RWPE1 (cell line): Measurements from ENCODE around the gene CLK3.
"Not testable (repeated sequence)": the region's sequence is repeated elsewhere in the genome, so short reads cannot be mapped to it uniquely, and the experiment has no call there.

ENCODE experiments used
- CTCF ChIA-PET: fragments of 350-600 bp; sonication (Branson Sonifier 250); formaldehyde crosslinking; extraction: SDS; loops from one replicate; lab custom pipeline; 2021; lab: Yijun Ruan, JAX
- POLR2A ChIA-PET: fragments of 400-600 bp; formaldehyde crosslinking; extraction: SDS; loops from one replicate; lab custom pipeline; 2020; ENCODE audit warnings: antibody characterized with exemption; ENCODE audit not compliant: low non-redundant PET; lab: Yijun Ruan, JAX
- DNase-seq: peaks from one replicate; pipeline ENCODE4 v3.0.0; 2012; ENCODE audit warnings: low spot score
- H3K27ac ChIP-seq: fragments of 450-650 bp; 2 replicates; pipeline ENCODE4 v1.5.1; 2017
- TF ChIP-seq, protein P1 (sequence below): fragments of 450-650 bp; conservative IDR thresholded peaks from 2 replicates; pipeline ENCODE4 v1.5.1; 2017; ENCODE audit warnings: low read depth, mild to moderate bottlenecking

The CLK3 gene

DNA sequence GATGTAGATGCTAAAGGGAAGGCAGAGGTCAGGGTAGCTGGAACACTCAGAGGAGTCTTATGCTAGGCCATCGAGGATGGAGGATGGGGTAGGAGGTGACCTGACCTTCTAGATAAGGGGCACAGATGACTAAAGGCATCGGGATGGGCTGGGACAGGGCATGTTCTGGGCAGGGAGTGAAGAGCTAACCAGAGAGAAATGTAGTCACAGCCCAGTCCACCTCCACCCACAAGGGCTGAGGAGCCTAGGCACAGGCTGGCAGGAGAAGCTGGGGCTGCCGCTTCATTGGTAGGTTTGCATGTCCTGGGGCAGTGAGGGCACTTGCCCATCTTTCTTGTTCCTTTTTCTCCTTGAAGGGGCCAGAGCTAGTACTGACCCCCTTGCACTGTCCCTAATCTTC, 12.6 kb downstream of the CLK3 start:
- POLR2A ChIA-PET, result no interaction called here
- CTCF ChIA-PET, result interaction anchor here (0.8 kb wide), 1 partner anchor 105 kb away, joined by 5 read pairs; no protein-coding TSS in a partner anchor
- peak overlapping the region; percentile 45 for H3K27ac ChIP-seq
- no peak for DNase-seq
- TF ChIP-seq, protein P1, sequence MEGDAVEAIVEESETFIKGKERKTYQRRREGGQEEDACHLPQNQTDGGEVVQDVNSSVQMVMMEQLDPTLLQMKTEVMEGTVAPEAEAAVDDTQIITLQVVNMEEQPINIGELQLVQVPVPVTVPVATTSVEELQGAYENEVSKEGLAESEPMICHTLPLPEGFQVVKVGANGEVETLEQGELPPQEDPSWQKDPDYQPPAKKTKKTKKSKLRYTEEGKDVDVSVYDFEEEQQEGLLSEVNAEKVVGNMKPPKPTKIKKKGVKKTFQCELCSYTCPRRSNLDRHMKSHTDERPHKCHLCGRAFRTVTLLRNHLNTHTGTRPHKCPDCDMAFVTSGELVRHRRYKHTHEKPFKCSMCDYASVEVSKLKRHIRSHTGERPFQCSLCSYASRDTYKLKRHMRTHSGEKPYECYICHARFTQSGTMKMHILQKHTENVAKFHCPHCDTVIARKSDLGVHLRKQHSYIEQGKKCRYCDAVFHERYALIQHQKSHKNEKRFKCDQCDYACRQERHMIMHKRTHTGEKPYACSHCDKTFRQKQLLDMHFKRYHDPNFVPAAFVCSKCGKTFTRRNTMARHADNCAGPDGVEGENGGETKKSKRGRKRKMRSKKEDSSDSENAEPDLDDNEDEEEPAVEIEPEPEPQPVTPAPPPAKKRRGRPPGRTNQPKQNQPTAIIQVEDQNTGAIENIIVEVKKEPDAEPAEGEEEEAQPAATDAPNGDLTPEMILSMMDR, result no peak

DNA sequence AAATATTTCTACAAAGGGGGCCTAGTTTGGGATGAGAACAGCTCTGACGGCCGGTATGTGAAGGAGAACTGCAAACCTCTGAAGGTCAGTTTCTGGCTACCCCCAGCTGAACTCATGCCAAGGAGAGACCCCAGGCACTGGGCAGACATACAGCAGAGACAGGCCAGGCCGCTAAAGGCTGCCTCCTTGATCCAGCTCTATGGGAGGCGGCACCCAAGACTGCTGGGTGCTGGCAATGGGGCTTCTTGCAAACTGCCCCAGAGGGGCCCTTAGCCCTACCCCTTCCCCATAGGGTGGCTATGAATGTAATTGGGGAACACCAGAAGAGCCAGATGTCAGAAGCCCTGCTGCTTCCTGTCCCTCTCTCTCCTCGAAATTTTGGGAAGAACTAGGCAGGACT, 13.3 kb downstream of the CLK3 start:
- H3K27ac ChIP-seq, result peak overlapping the region; percentile 45
- CTCF ChIA-PET, result no interaction called here
- TF ChIP-seq, protein P1, result no peak
- no peak for DNase-seq
- POLR2A ChIA-PET, result no interaction called here

DNA sequence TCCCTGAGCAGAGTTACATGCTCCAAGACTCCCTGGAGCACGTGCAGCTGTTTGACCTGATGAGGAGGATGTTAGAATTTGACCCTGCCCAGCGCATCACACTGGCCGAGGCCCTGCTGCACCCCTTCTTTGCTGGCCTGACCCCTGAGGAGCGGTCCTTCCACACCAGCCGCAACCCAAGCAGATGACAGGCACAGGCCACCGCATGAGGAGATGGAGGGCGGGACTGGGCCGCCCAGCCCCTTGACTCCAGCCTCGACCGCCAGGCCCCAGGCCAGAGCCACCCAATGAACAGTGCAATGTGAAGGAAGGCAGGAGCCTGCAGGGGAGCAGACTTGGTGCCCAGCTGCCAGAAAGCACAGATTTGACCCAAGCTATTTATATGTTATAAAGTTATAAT, 14.1 kb downstream of the CLK3 start:
- CTCF ChIA-PET, POLR2A ChIA-PET, DNase-seq: not testable (repeated sequence)
- H3K27ac ChIP-seq, result peak overlapping the region; percentile 51

DNA sequence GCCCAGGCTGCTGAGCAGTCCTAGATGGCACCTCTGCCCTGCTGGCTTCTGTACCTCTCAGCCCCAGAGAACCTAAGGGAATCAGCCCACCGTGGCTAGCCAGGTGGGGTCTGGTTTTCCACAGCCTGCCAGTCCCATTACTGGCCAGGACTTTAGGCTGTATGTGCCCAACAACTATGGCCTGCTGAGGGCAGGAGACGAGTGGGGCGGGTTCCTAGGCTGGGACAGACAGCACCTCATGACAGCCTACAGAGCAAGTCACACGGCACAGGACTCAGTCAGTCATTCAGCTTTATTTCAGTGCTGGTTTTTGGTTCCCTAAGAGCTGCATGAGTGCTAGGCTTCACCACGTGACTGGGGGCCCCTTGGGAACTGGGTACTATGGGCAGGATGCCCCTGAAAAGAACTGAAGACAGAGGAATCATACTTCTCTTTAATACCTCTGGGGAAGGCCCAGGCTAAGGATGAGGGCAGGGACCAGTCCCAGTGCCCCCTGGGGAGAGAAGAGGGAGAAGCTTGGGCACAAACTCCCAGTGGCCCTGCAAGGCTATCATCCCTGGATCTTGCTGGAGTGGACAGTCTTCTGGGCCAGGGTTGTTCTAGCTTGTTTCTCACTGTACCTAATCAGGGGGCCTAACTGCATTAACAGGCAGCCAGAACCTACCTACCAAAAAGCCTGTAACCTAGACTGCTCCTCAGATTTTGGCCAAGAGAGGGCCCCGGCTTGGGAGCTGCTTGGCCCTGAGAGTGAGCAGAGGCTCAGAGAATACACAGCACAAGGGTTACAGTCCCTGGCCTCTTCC, 14.8 kb downstream of the CLK3 start:
- ChIA-PET POLR2A (no interaction called here), CTCF (interaction anchor here (0.6 to 14.2 kb wide), 7 partner anchors 8 to 255 kb away, joined by 3 to 258 read pairs (median 5); no protein-coding TSS in a partner anchor)
- DNase-seq, result no peak
- peak overlapping the region; percentile 51 for H3K27ac ChIP-seq
- TF ChIP-seq, protein P1, result no peak

DNA sequence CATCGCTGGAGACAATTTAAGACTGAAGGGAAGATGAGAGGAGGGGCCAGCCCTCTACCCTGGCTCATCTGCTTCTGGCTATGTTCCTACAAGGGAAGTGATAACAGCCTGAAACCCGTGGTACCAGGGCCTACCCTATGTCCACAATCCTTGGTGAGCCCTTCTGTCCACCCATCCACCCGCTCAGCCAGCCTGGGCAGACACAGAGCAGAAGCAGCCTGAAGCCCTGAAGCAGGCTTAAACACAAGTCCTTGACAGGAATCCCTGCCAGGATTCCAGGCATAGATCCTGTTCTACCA, 15.4 kb downstream of the CLK3 start:
- POLR2A ChIA-PET, result no interaction called here
- H3K27ac ChIP-seq, result peak overlapping the region; percentile 51
- DNase-seq, result no peak
- TF ChIP-seq, protein P1, result no peak
- CTCF ChIA-PET, result interaction anchor here (0.6 to 14.2 kb wide), 14 partner anchors 9 to 259 kb away, joined by 3 to 258 read pairs (median 4); no protein-coding TSS in a partner anchor

DNA sequence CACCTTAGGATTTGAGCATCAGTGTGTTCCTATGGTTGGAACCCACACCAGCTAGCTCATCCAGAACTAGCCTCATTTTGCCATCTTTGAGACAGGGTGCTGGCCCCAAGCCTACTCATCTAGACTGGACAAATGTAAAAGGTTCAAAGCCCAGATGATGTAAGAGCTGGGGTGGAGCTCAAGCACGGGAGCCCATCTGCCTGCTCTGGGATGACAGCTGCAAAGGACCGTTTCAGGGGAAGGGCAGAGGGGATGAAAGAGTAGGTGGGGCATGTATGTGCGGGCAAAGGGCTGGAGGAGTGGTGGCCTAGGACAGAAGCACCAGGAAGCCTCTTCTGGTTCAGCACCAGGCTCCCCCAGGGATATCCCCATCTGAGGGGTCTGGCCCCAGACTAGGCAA, 15.8 kb downstream of the CLK3 start:
- H3K27ac ChIP-seq, result peak overlapping the region; percentile 51
- TF ChIP-seq, protein P1, result no peak
- POLR2A ChIA-PET, result no interaction called here
- no peak for DNase-seq
- CTCF ChIA-PET, result interaction anchor here (0.6 to 14.2 kb wide), 22 partner anchors 9 to 356 kb away, joined by 3 to 258 read pairs (median 4); no protein-coding TSS in a partner anchor

DNA sequence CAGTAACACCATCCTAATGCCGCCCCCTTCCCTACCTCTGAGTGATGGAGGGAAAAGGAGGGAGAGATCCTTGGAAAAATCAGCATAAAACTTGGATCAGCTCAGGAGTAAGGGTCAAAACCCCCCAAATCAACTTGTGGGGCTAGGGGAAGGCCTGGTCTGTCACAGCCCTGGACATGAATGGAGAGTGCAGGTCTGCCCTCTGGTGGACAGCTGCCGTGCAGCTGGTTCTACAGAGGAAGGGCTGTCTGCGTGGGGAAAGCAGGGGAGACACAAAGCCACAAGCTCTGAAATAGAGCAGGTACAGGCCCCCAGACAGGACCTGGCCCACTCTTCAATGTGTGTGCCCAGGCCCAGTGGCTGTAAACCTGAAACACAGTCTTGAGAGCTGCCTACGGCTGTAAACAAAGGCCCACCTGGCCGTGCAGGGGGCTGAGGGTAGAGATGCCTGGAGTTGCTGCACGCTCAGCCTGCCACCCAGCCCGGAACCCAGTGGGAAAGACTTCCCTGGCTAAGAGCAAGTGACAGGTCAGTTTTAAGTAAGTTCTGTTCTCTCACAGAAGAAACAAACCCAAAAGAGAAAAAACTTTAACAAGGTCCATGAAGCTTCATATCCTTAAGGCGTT, 16.4 kb downstream of the CLK3 start:
- CTCF ChIA-PET, result interaction anchor here (0.6 to 14.2 kb wide), 25 partner anchors 9 to 693 kb away, joined by 3 to 258 read pairs (median 4); no protein-coding TSS in a partner anchor
- DNase-seq, result peak; percentile 76
- H3K27ac ChIP-seq, result peak overlapping the region; percentile 51
- POLR2A ChIA-PET, result no interaction called here
- TF ChIP-seq, protein P1, result peak; percentile 98
